HEK293T (cell line): Measurements from ENCODE around the gene OCA2.
"Not testable (repeated sequence)": the region's sequence is repeated elsewhere in the genome, so short reads cannot be mapped to it uniquely, and the experiment has no call there.

Experiments used
- CTCF ChIA-PET: fragments of 350-600 bp; formaldehyde crosslinking; extraction: SDS; loops from one replicate; lab custom pipeline; 2021; ENCODE audit warnings: antibody characterized with exemption, inconsistent platforms; lab: Yijun Ruan, JAX
- POLR2A ChIA-PET: fragments of 350-600 bp; formaldehyde crosslinking; extraction: SDS; loops from one replicate; lab custom pipeline; 2020; ENCODE audit warnings: antibody characterized with exemption, inconsistent platforms; lab: Yijun Ruan, JAX
- DNase-seq: peaks from one replicate; pipeline ENCODE4 v3.0.0; 2012; ENCODE audit warnings: mixed read lengths; ENCODE audit errors: extremely low spot score
- ARNT ChIP-seq: fragments of 450-650 bp; IDR thresholded peaks from 2 replicates; pipeline ENCODE4 v1.6.1; 2017; ENCODE audit warnings: mild to moderate bottlenecking
- BHLHE40 ChIP-seq: fragments of 450-650 bp; IDR thresholded peaks from 2 replicates; pipeline ENCODE4 v1.6.1; 2016; ENCODE audit warnings: mild to moderate bottlenecking, moderate library complexity, borderline replicate concordance
- CTBP1 ChIP-seq: fragments of 450-650 bp; IDR thresholded peaks from 2 replicates; pipeline ENCODE4 v1.6.1; 2016; ENCODE audit warnings: borderline replicate concordance
- ELF4 ChIP-seq: fragments of 450-650 bp; IDR thresholded peaks from 2 replicates; pipeline ENCODE4 v1.6.1; 2017; ENCODE audit warnings: antibody characterized with exemption
- FOXA1 ChIP-seq: fragments of 450-650 bp; IDR thresholded peaks from 2 replicates; pipeline ENCODE4 v1.6.1; 2016; ENCODE audit warnings: mild to moderate bottlenecking
- FOXK2 ChIP-seq: fragments of 450-650 bp; IDR thresholded peaks from 2 replicates; pipeline ENCODE4 v1.6.1; 2016; ENCODE audit warnings: mild to moderate bottlenecking
- FOXM1 ChIP-seq: fragments of 450-650 bp; IDR thresholded peaks from 2 replicates; pipeline ENCODE4 v1.6.1; 2017; ENCODE audit warnings: mild to moderate bottlenecking, borderline replicate concordance
- HDGF ChIP-seq: fragments of 450-650 bp; IDR thresholded peaks from 2 replicates; pipeline ENCODE4 v1.6.1; 2017; ENCODE audit warnings: antibody characterized with exemption, borderline replicate concordance
- L3MBTL2 ChIP-seq: fragments of 450-650 bp; conservative IDR thresholded peaks from 2 replicates; pipeline ENCODE4 v1.6.1; 2016; ENCODE audit warnings: mild to moderate bottlenecking
- LEF1 ChIP-seq: fragments of 450-650 bp; IDR thresholded peaks from 2 replicates; pipeline ENCODE4 v1.6.1; 2017; ENCODE audit warnings: mild to moderate bottlenecking, borderline replicate concordance
- NFRKB ChIP-seq: fragments of 450-650 bp; IDR thresholded peaks from 2 replicates; pipeline ENCODE4 v1.6.1; 2016; ENCODE audit warnings: mild to moderate bottlenecking, moderate library complexity
- SP1 ChIP-seq: fragments of 450-650 bp; IDR thresholded peaks from 2 replicates; pipeline ENCODE4 v1.6.1; 2017
- SUZ12 ChIP-seq: fragments of 450-650 bp; IDR thresholded peaks from 2 replicates; pipeline ENCODE4 v1.6.1; 2016; ENCODE audit warnings: mild to moderate bottlenecking
- TARDBP ChIP-seq: fragments of 450-650 bp; IDR thresholded peaks from 2 replicates; pipeline ENCODE4 v1.6.1; 2016
- ZNF384 ChIP-seq: fragments of 450-650 bp; IDR thresholded peaks from 2 replicates; pipeline ENCODE4 v1.6.1; 2016
- TF ChIP-seq, protein P1 (sequence below): fragments of 450-650 bp; IDR thresholded peaks from 2 replicates; pipeline ENCODE4 v1.6.1; 2016

The OCA2 gene

DNA sequence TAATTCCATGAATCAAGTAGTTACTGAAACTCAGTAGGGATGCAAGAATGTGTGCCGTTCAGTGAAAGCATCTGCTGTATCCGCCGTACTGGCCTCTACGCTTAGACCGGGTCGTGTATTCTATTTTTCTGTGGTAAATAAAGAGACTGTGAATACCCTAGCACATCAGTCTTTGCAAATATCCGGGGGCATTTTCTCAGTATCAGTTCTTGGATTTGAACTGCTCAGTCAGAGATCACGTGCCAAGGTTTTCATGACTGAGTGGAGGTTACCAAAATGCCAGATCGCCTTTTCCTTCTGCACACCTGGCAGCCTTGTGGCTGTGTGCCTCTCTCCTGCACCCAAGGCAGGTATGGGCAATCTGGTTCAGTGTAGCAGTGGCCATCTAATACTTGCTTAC lies 377.0 kb downstream of the OCA2 start:
- POLR2A ChIA-PET, result no interaction called here
- TF ChIP-seq FOXK2, result no peak
- TF ChIP-seq CTBP1, result no peak
- no peak for TF ChIP-seq L3MBTL2
- no peak for TF ChIP-seq ARNT
- no peak for TF ChIP-seq HDGF
- no peak for TF ChIP-seq NFRKB
- no peak for TF ChIP-seq SP1
- no peak for TF ChIP-seq ZNF384
- TF ChIP-seq BHLHE40, result no peak
- TF ChIP-seq SUZ12, result no peak
- TF ChIP-seq LEF1, result no peak
- TF ChIP-seq, protein P1, sequence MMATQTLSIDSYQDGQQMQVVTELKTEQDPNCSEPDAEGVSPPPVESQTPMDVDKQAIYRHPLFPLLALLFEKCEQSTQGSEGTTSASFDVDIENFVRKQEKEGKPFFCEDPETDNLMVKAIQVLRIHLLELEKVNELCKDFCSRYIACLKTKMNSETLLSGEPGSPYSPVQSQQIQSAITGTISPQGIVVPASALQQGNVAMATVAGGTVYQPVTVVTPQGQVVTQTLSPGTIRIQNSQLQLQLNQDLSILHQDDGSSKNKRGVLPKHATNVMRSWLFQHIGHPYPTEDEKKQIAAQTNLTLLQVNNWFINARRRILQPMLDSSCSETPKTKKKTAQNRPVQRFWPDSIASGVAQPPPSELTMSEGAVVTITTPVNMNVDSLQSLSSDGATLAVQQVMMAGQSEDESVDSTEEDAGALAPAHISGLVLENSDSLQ, result no peak
- CTCF ChIA-PET, result no interaction called here
- DNase-seq, result no peak

DNA sequence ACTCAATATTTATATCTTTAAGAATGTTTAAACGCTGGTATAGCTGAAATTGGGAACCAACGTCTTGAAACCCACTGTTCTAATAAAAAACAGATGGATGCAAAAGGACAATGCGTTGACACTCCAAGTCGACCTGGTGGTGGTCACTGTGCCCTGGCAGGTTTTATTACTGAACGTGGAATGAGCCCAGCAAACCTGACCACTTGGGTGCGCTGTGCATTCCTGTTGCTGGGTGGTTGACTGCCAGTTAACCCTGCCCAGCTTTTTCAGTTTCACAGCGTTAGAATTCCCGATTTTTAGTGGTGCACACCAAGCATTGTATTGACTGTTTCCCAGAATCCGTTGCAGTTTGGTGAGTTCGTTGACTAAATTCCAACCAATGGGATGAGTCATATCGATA lies 384.4 kb downstream of the OCA2 start:
- no peak for DNase-seq
- TF ChIP-seq SUZ12 (no peak), CTBP1 (no peak), NFRKB (no peak), BHLHE40 (no peak), FOXK2 (no peak), FOXA1 (no peak), LEF1 (no peak), ELF4 (no peak), ZNF384 (no peak), TARDBP (no peak), SP1 (no peak), L3MBTL2 (no peak), ARNT (no peak), HDGF (no peak), FOXM1 (no peak)
- TF ChIP-seq, protein P1, result no peak
- ChIA-PET CTCF (no interaction called here), POLR2A (no interaction called here)

- POLR2A ChIA-PET, CTCF ChIA-PET, DNase-seq: not testable (repeated sequence)
Measured at GRCh38 chr15:27713850-27714249, 385.3 kb downstream of the OCA2 start.

DNA sequence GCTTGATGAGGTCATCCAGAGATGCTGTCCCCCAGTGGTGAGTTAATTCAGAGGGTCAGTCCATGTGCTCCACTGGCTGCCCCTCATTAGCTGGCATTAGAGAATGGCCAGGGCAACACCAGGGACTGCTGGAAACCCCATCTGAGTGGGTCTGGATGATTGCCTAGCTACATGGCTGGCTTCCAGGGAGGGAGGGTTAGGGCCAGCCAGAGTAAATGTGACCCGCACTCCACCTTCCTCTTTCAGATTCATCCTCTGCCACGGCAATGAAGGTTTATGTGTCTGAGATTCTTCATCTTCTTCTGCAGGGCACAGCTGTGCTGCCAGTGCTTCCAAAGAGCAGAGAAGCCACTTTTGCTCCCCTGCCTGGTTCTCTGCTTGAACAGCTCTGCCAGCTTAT lies 391.9 kb downstream of the OCA2 start:
- CTCF ChIA-PET, result no interaction called here
- TF ChIP-seq TARDBP (no peak), FOXA1 (no peak), FOXK2 (no peak), BHLHE40 (no peak), SP1 (no peak), HDGF (no peak), L3MBTL2 (no peak), CTBP1 (no peak), ELF4 (no peak), NFRKB (no peak), ZNF384 (no peak), ARNT (no peak), LEF1 (no peak), SUZ12 (no peak), FOXM1 (no peak)
- TF ChIP-seq, protein P1, result no peak
- POLR2A ChIA-PET, result no interaction called here

DNA sequence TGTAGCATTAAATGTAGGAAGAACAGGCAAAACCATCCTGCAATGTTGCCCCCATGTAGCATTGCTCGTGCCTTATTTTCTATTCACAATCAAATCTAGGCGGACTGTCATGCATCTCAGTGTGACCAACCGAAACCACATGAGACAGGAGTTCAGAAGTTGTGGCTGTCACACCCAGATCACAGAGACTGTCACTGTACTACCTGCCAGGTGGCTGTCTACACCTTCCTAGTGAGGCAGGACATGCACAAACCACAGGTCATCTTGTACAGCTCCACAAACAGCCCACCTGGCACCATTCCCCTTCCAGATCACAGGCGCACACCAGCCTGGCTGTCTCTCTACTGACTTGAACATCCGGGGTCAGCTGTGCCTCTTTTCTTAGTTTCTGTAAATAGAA lies 392.8 kb downstream of the OCA2 start:
- TF ChIP-seq ELF4, result no peak
- TF ChIP-seq NFRKB, result no peak
- no peak for TF ChIP-seq ARNT
- no peak for TF ChIP-seq FOXK2
- no peak for TF ChIP-seq SUZ12
- no peak for TF ChIP-seq BHLHE40
- TF ChIP-seq, protein P1, result no peak
- TF ChIP-seq FOXM1, result no peak
- no peak for TF ChIP-seq L3MBTL2
- TF ChIP-seq ZNF384, result no peak
- no peak for TF ChIP-seq SP1
- no peak for TF ChIP-seq TARDBP
- TF ChIP-seq HDGF, result no peak
- TF ChIP-seq CTBP1, result no peak
- no peak for TF ChIP-seq FOXA1
- POLR2A ChIA-PET, result no interaction called here
- no peak for DNase-seq
- CTCF ChIA-PET, result no interaction called here

More for the DNA sequence above, 391.9 kb downstream of the OCA2 start:
- DNase-seq, result no peak

DNA sequence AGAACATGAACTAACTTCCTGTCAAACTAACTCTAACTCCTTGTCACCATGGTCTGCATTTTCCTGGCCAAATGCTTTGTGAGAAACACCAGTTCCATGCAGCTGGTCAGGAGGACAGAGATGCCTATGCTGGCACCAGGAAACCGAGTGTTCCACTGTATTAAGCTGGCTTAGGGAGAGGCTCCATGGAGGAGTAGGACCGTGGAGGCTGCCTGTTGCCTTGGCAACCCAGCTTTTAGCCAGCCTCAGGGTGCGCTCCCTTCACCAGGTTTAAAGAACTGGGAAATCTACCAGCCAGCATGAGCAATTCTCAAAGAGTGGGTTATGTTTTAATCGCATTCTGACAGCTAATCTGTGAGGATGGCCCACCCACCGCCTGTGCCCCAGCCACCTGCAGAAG lies 394.1 kb downstream of the OCA2 start:
- no peak for DNase-seq
- TF ChIP-seq LEF1 (no peak), ELF4 (no peak), FOXK2 (no peak), SUZ12 (no peak), FOXM1 (no peak), CTBP1 (no peak), BHLHE40 (no peak), SP1 (no peak), HDGF (no peak), TARDBP (no peak), ARNT (no peak)
- ChIA-PET POLR2A (no interaction called here), CTCF (no interaction called here)
